Ovary (tissue), 9 donors: ENCODE measurements around the gene OSTM1. TPM values are rescaled to one million over a fixed set of nuclear protein-coding genes. Genes with fewer than 3 reads are reported as not detected.

ENCODE experiments used
- DNase-seq, 5 donors: peaks; one replicate each; pipeline ENCODE4 v3.0.0-alpha.2; 2019 to 2020
- H3K27ac ChIP-seq, 2 donors: fragments of 200-600 bp; one replicate each; pipeline versions ENCODE4 v1.5.1 to v1.8.0; 2019 to 2022
- H3K27me3 ChIP-seq: fragments of 200-600 bp; one replicate; pipeline ENCODE4 v1.8.0; 2022
- H3K36me3 ChIP-seq: fragments of 200-600 bp; sonication (generic); one replicate; pipeline ENCODE4 v1.5.1; 2019
- H3K4me1 ChIP-seq: one replicate; pipeline ENCODE4 v1.8.1; 2013; ENCODE audit warnings: mild to moderate bottlenecking, moderate library complexity; ENCODE audit not compliant: insufficient read depth
- H3K4me3 ChIP-seq: fragments of 200-600 bp; sonication (generic); one replicate; pipeline ENCODE4 v1.5.1; 2017
- H3K9me3 ChIP-seq, 2 donors: fragments of 200-600 bp in 1 of 2; sonication (generic) in 1 of 2; one replicate each; pipeline versions ENCODE4 v1.5.1 to v1.8.1; 2013 to 2019; ENCODE audit warnings: mild to moderate bottlenecking in 1 of 2, moderate library complexity in 1 of 2
- CTCF ChIP-seq, 3 donors: fragments of 450-650 bp in 2 of 3; fragments of 200-600 bp in 1 of 3; IDR thresholded peaks; one replicate each; pipeline versions ENCODE4 v1.5.1 to v1.8.0; 2016 to 2022; ENCODE audit warnings: antibody characterized with exemption in 3 of 3, mild to moderate bottlenecking in 1 of 3
- EP300 ChIP-seq: sonication (generic); formaldehyde crosslinking; IDR thresholded peaks from one replicate; pipeline ENCODE4 v1.6.1; 2017; ENCODE audit warnings: antibody characterized with exemption
- POLR2A ChIP-seq: fragments of 450-650 bp; IDR thresholded peaks from one replicate; pipeline ENCODE4 v1.6.1; 2017; ENCODE audit warnings: antibody characterized with exemption, mild to moderate bottlenecking, moderate library complexity
- WGBS, 3 donors: extraction: QIAGEN DNeasy Blood & Tissue Kit in 1 of 3; methylation state at CpG; one replicate each; pipeline versions ENCODE4 v1.1.5 to v1.1.7; 2013 to 2017; 5-methylcytosine and 5-hydroxymethylcytosine counted together
- intact Hi-C, 4 donors: fragments of 100-400 bp; cut with DNase I; formaldehyde crosslinking; loops; one replicate each; pipeline versions ENCODE4 v1.11.0 to v1.15.1; 2022 to 2023
- polyA plus RNA-seq, 2 donors: library from polyadenylated mRNA; stranded (reverse); fragments of 200-250 nt in 1 of 2; fragments of 350-450 nt in 1 of 2; fragmentation: Illumina TruSeq in 1 of 2; extraction: RNeasy Lipid Tissue Mini Kit (QIAGEN cat#74804) in 1 of 2; gene quantifications; one replicate each; pipeline ENCODE4 v1.2.3, GENCODE V29; 2013 to 2014
- total RNA-seq, 7 donors: library from RNA; depleted of rRNA in 2 of 7; stranded (reverse); fragments of >200 nt in 2 of 7; fragmentation: NEBNext Ultra II Directional in 3 of 7; extraction: Animal tissue kit (Norgen Biotek cat#: 25700) in 3 of 7; gene quantifications; one replicate each; pipeline versions ENCODE4 v1.1.0 to v1.2.4, GENCODE V29; 2016 to 2023
- donor health status: DM: no; HTN: no; CAD: no; lungs with moderate emphysema.
- donor health status: DM: no; HTN: no; CAD: no.
- donor health status: Bipolar disorder and iron deficiency.
- donor health status: DM: yes; HTN: yes; CAD: no.
- donor health status: DM: no; HTN: no; CAD: no.
- donor health status: DM: yes; HTN: yes; CAD: no.

Gene OSTM1
- total and polyA plus RNA-seq, 9 donors, result 10.9 to 55.5 (median 29.8) TPM

GRCh38 chr6:108051481-108051880 lies 23.1 kb downstream of the OSTM1 start:
- no peaks in the 10 kb centered on the region for H3K9me3 ChIP-seq
- H3K4me3 ChIP-seq, result no peak overlapping the region
- H3K27me3 ChIP-seq, result no peaks in the 10 kb centered on the region
- TF ChIP-seq EP300, result no peak
- no peak for TF ChIP-seq POLR2A
- TF ChIP-seq CTCF (IDR thresholded peaks at IDR 0.05), result no peak
- H3K4me1 ChIP-seq, result no peaks in the 10 kb centered on the region
- DNase-seq, result no peak
- H3K27ac ChIP-seq, result no peak overlapping the region
- H3K36me3 ChIP-seq, result peaks cover 2% of the 10 kb centered on the region
- intact Hi-C loops, result no loop called here

DNA sequence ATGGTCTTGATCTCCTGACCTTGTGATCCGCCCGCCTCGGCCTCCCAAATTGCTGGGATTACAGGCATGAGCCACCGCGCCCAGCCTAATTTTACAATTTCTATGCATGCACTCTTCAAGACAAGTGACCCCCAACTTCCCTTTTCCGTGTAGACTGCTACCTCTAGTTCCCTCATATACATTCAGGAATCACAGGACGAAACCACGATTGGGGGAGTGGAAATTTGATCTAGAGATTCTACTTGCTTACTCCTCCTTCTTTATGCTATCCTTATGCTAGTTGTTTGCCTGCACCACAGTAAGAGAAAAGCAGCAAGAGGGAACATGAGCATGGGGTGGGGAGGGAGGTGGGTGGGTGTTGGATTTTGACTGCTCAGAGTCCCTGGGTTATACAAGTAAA lies 34.9 kb downstream of the OSTM1 start:
- TF ChIP-seq EP300, result no peak
- no peak for TF ChIP-seq POLR2A
- TF ChIP-seq CTCF (IDR thresholded peaks at IDR 0.05), result no peak
- H3K27ac ChIP-seq, result no peak overlapping the region
- intact Hi-C loops, result loop anchor here in 1 of 4 donors (10.0 kb wide), 1 partner anchor 55 kb away; no protein-coding TSS in a partner anchor
- H3K4me3 ChIP-seq, result no peak overlapping the region
- H3K9me3 ChIP-seq, result no peaks in the 10 kb centered on the region
- no peaks in the 10 kb centered on the region for H3K27me3 ChIP-seq
- no peaks in the 10 kb centered on the region for H3K36me3 ChIP-seq
- 91 to 97% (median 96%) methylated on average over 8 of the region's 8 CpGs for WGBS, 3 donors
- H3K4me1 ChIP-seq, result no peaks in the 10 kb centered on the region
- DNase-seq, result no peak

GRCh38 chr6:108036884-108037283 lies 37.7 kb downstream of the OSTM1 start:
- Histone ChIP-seq H3K36me3 (no peaks in the 10 kb centered on the region), H3K27ac (no peak overlapping the region), H3K9me3 (no peaks in the 10 kb centered on the region), H3K4me1 (no peaks in the 10 kb centered on the region), H3K27me3 (no peaks in the 10 kb centered on the region), H3K4me3 (no peak overlapping the region)
- TF ChIP-seq POLR2A (no peak), EP300 (no peak), CTCF (IDR thresholded peaks at IDR 0.05) (no peak)
- DNase-seq, result no peak
- intact Hi-C loops, result no loop called here
- 81 to 94% (median 91%) methylated on average over 4 of the region's 4 CpGs for WGBS, 3 donors

- Histone ChIP-seq H3K27me3 (no peaks in the 10 kb centered on the region), H3K4me1 (no peaks in the 10 kb centered on the region), H3K4me3 (no peak overlapping the region), H3K36me3 (no peaks in the 10 kb centered on the region), H3K27ac (no peak overlapping the region), H3K9me3 (no peaks in the 10 kb centered on the region)
- TF ChIP-seq EP300 (no peak), CTCF (IDR thresholded peaks at IDR 0.05) (no peak), POLR2A (no peak)
- no peak for DNase-seq
- WGBS, 3 donors, result 95 to 97% (median 97%) methylated on average over 10 of the region's 10 CpGs
- intact Hi-C loops, result no loop called here
Observed at GRCh38 chr6:108031968-108032367, 42.6 kb downstream of the OSTM1 start.

- no peak for DNase-seq
- Histone ChIP-seq H3K27ac (no peak overlapping the region), H3K4me3 (no peak overlapping the region), H3K27me3 (no peaks in the 10 kb centered on the region), H3K4me1 (no peaks in the 10 kb centered on the region), H3K36me3 (no peaks in the 10 kb centered on the region), H3K9me3 (no peaks in the 10 kb centered on the region)
- WGBS, 3 donors, result 93 to 97% (median 95%) methylated on average over 1 of the region's 1 CpG
- TF ChIP-seq CTCF (IDR thresholded peaks at IDR 0.05), result no peak
- TF ChIP-seq POLR2A, result no peak
- intact Hi-C loops, result no loop called here
Observed at GRCh38 chr6:108030211-108030610, 44.3 kb downstream of the OSTM1 start.
